GM12872 (cell line): ENCODE measurements around the gene TLE1.

Source experiments
- CTCF ChIP-seq: IDR thresholded peaks from 3 replicates; pipeline ENCODE4 v1.5.1; 2011; ENCODE audit warnings: low read depth, mild to moderate bottlenecking, low read length, moderate library complexity; ENCODE audit not compliant: insufficient read depth

The TLE1 gene

DNA sequence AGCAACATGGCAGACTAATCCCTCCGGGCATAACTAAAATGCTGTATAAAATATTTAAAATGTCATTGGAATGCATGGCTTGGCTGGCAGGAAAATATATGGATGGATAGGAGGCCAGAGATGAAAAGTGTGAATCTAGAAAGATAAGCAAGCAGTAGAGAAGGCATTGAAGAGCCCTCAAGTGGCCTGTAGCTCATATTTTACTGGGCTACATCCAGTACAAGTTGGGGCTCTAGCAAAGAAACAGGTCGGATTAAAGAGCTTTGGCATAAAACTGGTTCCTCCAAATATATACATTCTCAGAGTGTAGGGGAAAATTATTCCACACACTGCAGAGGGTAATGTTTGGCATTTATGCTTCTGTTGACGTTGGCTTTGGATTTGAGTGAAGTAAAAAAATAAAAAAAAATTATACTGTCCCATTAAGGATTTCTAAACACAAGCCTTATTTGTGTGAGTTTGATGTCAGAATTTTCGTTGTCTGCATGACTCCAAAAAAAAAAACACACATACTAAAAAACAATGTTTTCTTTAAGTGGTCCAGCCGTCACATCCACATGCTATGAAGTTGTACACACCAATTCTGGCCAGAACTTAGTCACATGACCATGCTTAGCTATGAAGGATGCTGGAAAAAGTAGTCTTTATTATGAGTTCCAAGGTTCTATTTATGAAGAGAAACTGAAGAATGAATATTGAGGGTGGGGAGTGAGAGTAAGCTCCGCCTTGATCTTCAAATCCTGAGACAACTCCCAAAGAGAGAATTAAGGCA lies 147.0 kb downstream of the TLE1 start:
- no peak for TF ChIP-seq CTCF

DNA sequence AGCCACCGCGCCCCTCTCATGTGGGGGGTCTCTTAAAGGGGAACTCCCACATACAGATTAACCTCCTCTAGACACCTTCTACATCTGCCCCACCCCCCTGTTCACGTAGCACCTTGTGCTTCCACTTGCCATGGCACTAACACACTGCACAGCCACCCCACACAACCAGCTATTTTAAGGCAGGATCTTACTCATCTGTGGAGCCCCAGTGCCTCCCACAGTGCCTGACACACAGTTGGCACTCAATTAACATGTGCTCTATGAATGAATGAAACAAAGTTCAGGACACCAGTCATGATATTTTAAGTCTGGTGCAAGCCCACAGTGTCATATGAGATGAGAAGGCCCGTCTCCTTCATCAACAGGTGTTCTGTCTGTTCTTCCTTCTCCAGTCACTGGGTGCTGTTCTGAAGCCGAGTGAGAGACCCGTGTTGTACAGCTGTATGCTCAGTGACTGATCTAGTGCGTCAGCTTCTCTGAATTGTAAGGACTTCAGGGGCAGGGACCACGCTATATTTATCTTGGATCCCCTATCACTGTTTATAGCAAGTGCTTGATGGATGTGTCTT lies 149.1 kb downstream of the TLE1 start:
- no peak for TF ChIP-seq CTCF

- TF ChIP-seq CTCF: no peak
These were observed 150.0 kb downstream of the TLE1 start for GRCh38 chr9:81539317-81539716.

- no peak for TF ChIP-seq CTCF
These were observed 150.5 kb downstream of the TLE1 start for GRCh38 chr9:81538890-81539289.

- TF ChIP-seq CTCF: no peak
These were observed 151.4 kb downstream of the TLE1 start for GRCh38 chr9:81537964-81538363.

DNA sequence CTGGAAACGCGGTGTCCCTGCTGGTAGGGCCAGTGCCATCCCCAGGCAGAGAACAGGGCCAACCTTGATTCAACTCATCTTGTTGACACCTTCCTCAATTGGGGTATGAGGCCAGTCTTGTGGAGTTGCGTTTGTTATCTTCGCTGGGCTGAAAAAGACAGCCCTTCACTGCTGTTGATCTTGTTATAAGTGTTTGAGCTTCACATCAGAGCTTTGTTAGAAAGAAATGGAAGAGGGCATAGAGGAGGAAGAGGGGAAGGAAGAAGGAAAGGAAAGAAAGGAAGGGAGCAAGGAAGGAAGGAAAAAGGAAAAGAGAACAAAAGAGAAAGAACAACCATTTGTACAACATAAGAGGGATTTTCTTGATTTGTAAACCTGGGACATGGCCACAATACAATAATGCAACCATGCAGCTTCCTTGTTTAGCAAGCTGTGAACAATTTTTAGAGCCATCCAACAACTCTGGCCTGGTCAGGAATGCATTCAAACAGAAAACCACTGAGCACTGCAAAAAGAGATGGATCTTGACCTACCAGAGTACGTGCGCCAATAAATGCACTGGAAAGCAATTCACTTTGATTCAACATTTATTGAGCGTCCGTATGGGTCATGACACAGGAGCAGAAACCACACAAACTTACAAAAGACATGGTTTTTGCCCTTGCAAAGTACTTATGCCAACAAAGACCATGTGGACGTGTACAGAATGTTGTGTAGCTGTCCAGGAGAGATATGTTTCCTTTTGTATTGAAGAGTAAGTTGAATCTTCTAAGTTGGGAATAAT lies 152.9 kb downstream of the TLE1 start:
- no peak for TF ChIP-seq CTCF

GRCh38 chr9:81535542-81536241 lies 153.7 kb downstream of the TLE1 start:
- no peak for TF ChIP-seq CTCF
